HepG2 (cell line): Measurements from ENCODE around the gene GSTM4. TPM values are rescaled to one million over a fixed set of nuclear protein-coding genes. Genes with fewer than 3 reads are reported as not detected.

ENCODE experiments used
- ATAC-seq: fragments of 200-7000 bp; cut with Tn5 transposase; 3 replicates; pipeline ENCODE4 v1.9.1; 2020; ENCODE audit warnings: mild to moderate bottlenecking, moderate library complexity
- BruUV-seq: library from RNA; stranded (reverse); fragments of 400-500 nt; replicated peaks from 2 replicates; lab custom pipeline; 2021; lab: Mats Ljungman, UMichigan
- CTCF ChIA-PET: fragments of 300-600 bp; formaldehyde crosslinking; extraction: SDS; loops from one replicate; lab custom pipeline; 2021; ENCODE audit warnings: low total read pairs, inconsistent platforms, low intra/inter-chr PET ratio; lab: Yijun Ruan, JAX
- POLR2A ChIA-PET: fragments of 350-600 bp; sonication (Branson Sonifier 250); formaldehyde crosslinking; loops from one replicate; lab custom pipeline; 2020; ENCODE audit warnings: antibody characterized with exemption, inconsistent platforms; lab: Yijun Ruan, JAX
- DNase-seq: peaks from one replicate; pipeline ENCODE4 v3.0.0-alpha.2; 2015; ENCODE audit warnings: low spot score
- FAIRE-seq: peaks from 3 replicates; lab custom pipeline; 2011; peaks lifted over from hg19 to GRCh38; lab: Jason Lieb, UNC
- H2AFZ ChIP-seq: one replicate; pipeline ENCODE4 v1.6.1; 2011; ENCODE audit warnings: low read length, inconsistent platforms
- H3K27ac ChIP-seq: fragments of 300-600 bp; 3 replicates; pipeline ENCODE4 v1.8.0; 2011; ENCODE audit warnings: mixed run types, mild to moderate bottlenecking, mixed read lengths, low read length, inconsistent platforms; ENCODE audit not compliant: insufficient read depth; ENCODE audit errors: extremely low read length
- H3K27me3 ChIP-seq, 2 experiments: fragments of 200-600 bp in 1 of 2; 2 replicates in 1 of 2; 3 replicates in 1 of 2; pipeline versions ENCODE4 v1.6.0 to v1.8.0; 2011; ENCODE audit warnings: low read length in 2 of 2, mild to moderate bottlenecking in 2 of 2, moderate library complexity in 2 of 2, inconsistent platforms in 1 of 2; ENCODE audit not compliant: insufficient read depth in 2 of 2, control insufficient read depth in 1 of 2
- H3K36me3 ChIP-seq, 2 experiments: fragments of 200-600 bp in 1 of 2; replicated peaks in 1 of 2; 2 replicates in 1 of 2; 3 replicates in 1 of 2; pipeline versions ENCODE4 v1.5.1 to v1.8.0; 2011; ENCODE audit warnings: low read length in 2 of 2, inconsistent platforms in 1 of 2; ENCODE audit not compliant: insufficient read depth in 2 of 2, control insufficient read depth in 1 of 2
- H3K4me1 ChIP-seq: 2 replicates; pipeline ENCODE4 v1.5.1; 2012; ENCODE audit warnings: low read length, inconsistent platforms; ENCODE audit not compliant: insufficient read depth
- H3K4me2 ChIP-seq: 2 replicates; pipeline ENCODE4 v1.6.0; 2011; ENCODE audit warnings: low read depth, low read length, inconsistent platforms
- H3K4me3 ChIP-seq, 3 experiments: fragments of 200-600 bp in 1 of 3; sonication (generic), shearing (Covaris generic) in 1 of 3; replicated peaks in 1 of 3; 2 replicates each; pipeline ENCODE4 v1.5.1; 2011 to 2016; ENCODE audit warnings: low read length in 3 of 3, inconsistent platforms in 2 of 3, low read depth in 2 of 3, mild to moderate bottlenecking in 2 of 3, control low read depth in 1 of 3, mixed read lengths in 1 of 3; ENCODE audit not compliant: insufficient read depth in 1 of 3
- H3K79me2 ChIP-seq: one replicate; pipeline ENCODE4 v1.6.1; 2011; ENCODE audit warnings: low read length, inconsistent platforms; ENCODE audit not compliant: insufficient read depth
- H3K9ac ChIP-seq: 2 replicates; pipeline ENCODE4 v1.6.0; 2011; ENCODE audit warnings: mild to moderate bottlenecking, low read depth, low read length, inconsistent platforms; ENCODE audit not compliant: insufficient read depth
- H3K9me3 ChIP-seq: 2 replicates; pipeline ENCODE4 v1.5.1; 2012; ENCODE audit warnings: mild to moderate bottlenecking, low read length
- H4K20me1 ChIP-seq: 2 replicates; pipeline ENCODE4 v1.6.0; 2011; ENCODE audit warnings: inconsistent platforms, mild to moderate bottlenecking, low read length, moderate library complexity; ENCODE audit not compliant: insufficient read depth
- CSRNP1 ChIP-seq: sonication (generic); formaldehyde crosslinking; IDR thresholded peaks from 2 replicates; pipeline ENCODE4 v1.8.1; 2023; ENCODE audit warnings: mild to moderate bottlenecking, missing genetic modification reagents
- FOXA1 ChIP-seq, 2 experiments: fragments of 450-650 bp in 1 of 2; sonication (generic) in 1 of 2; formaldehyde crosslinking in 1 of 2; IDR thresholded peaks; 2 replicates each; pipeline versions ENCODE4 v1.4.0 to v1.6.1; 2016 to 2020; ENCODE audit warnings: missing genetic modification reagents in 1 of 2
- HMG20A ChIP-seq: IDR thresholded peaks from 2 replicates; pipeline ENCODE4 v1.6.1; 2016; ENCODE audit warnings: borderline replicate concordance
- YY1 ChIP-seq: IDR thresholded peaks from 2 replicates; pipeline ENCODE4 v1.6.1; 2011; ENCODE audit warnings: low read length, low read depth, moderate library complexity, mild to moderate bottlenecking; ENCODE audit not compliant: insufficient read depth, insufficient replicate concordance
- ZBTB21 ChIP-seq: sonication (generic); formaldehyde crosslinking; IDR thresholded peaks from 2 replicates; pipeline ENCODE4 v1.4.0; 2020; ENCODE audit warnings: missing genetic modification reagents
- ZNF3 ChIP-seq: IDR thresholded peaks from 2 replicates; pipeline ENCODE4 v1.7.0; 2017; ENCODE audit warnings: inconsistent platforms
- ZNF552 ChIP-seq: sonication (generic); formaldehyde crosslinking; IDR thresholded peaks from 2 replicates; pipeline ENCODE4 v1.9.0; 2022; ENCODE audit warnings: missing genetic modification reagents, mild to moderate bottlenecking, borderline replicate concordance
- WGBS: methylation state at CpG from one replicate; pipeline ENCODE4 v1.1.6; 2017; ENCODE audit warnings: low lambda C conversion rate; 5-methylcytosine and 5-hydroxymethylcytosine counted together
- in situ Hi-C: cut with HindIII; loops from 2 replicates; pipeline ENCODE4 v1.10.0; 2017; ENCODE audit warnings: low pct_unique_long_range_greater_than_20kb; ENCODE audit not compliant: extremely low pct_ligation_motif_present
- intact Hi-C: fragments of 100-400 bp; cut with micrococcal nuclease; formaldehyde crosslinking; loops from one replicate; pipeline ENCODE4 v1.10.0; 2022; ENCODE audit not compliant: unreplicated experiment
- polyA plus RNA-seq, 8 experiments: library from polyadenylated mRNA; depleted of rRNA in 3 of 8; stranded (reverse) in 7 of 8; unstranded in 1 of 8; fragments of >200 nt; fragmentation: Illumina TruSeq in 4 of 8; extraction: Trizol in 4 of 8; gene quantifications; 2 replicates each; pipeline versions ENCODE4 v1.2.1 to v1.2.3, GENCODE V29; 2011 to 2016; ENCODE audit warnings: low read depth in 4 of 8, missing spikeins in 1 of 8, mixed read lengths in 1 of 8; ENCODE audit not compliant: insufficient read depth in 1 of 8
- total RNA-seq, 5 experiments: library from RNA; depleted of rRNA; stranded (reverse); fragments of >200 nt; fragmentation: Illumina TruSeq; extraction: Trizol; gene quantifications; 2 replicates each; pipeline ENCODE4 v1.2.3, GENCODE V29; 2016; ENCODE audit warnings: low read depth in 1 of 5

The GSTM4 gene
- total and polyA plus RNA-seq, 2 of the 13 experiments (the other 11 are each of a cell fraction or from before 2014, with no cell fraction given), result 25.3 to 40.8 TPM

GRCh38 chr1:109615879-109616278 lies 40.0 kb upstream of the GSTM4 start:
- peaks cover 15% of the 10 kb centered on the region for H3K79me2 ChIP-seq
- POLR2A ChIA-PET, result interaction anchor here (2.4 kb wide), 1 partner anchor 67 kb away, joined by 24 read pairs; the partner anchor contains the start of gene GNAI3
- no peak overlapping the region for H3K9ac ChIP-seq
- peak overlapping the region in 1 of 3 experiments; percentile 25; a peak in 1 of 6 replicates for H3K4me3 ChIP-seq
- peak overlapping the region; percentile 69 for H3K4me2 ChIP-seq
- H2AFZ ChIP-seq, result peak overlapping the region; percentile 48
- intact Hi-C loops, result loop anchor here (1.0 kb wide), 1 partner anchor 41 kb away; no protein-coding TSS in a partner anchor
- H3K27me3 ChIP-seq, result no peaks in the 10 kb centered on the region; a peak in 1 of 5 replicates
- H3K4me1 ChIP-seq, result peaks cover 65% of the 10 kb centered on the region
- no TSS peak for BruUV-seq
- DNase-seq, result no peak
- ATAC-seq, result no peak
- H3K9me3 ChIP-seq, result no peaks in the 10 kb centered on the region
- no peaks in the 10 kb centered on the region for H3K36me3 ChIP-seq
- peaks cover under 1% of the 10 kb centered on the region; the same call in 1 of the 2 replicates for H4K20me1 ChIP-seq
- CTCF ChIA-PET, result no interaction called here
- no peak overlapping the region for H3K27ac ChIP-seq
- in situ Hi-C loops, result no loop called here
- 11% methylated on average over 3 of the region's 3 CpGs for WGBS
- FAIRE-seq, result peak; percentile 42
- no peak for TF ChIP-seq ZNF552 (CRISPR knock-in tag)
- no peak for TF ChIP-seq ZNF3 (CRISPR knock-in tag)
- no peak for TF ChIP-seq FOXA1 (IDR thresholded peaks at IDR 0.05)
- no peak for TF ChIP-seq FOXA1 (CRISPR knock-in tag; IDR thresholded peaks at IDR 0.05)
- peak; percentile 81 for TF ChIP-seq ZBTB21
- no peak for TF ChIP-seq CSRNP1 (CRISPR knock-in tag)
- no peak for TF ChIP-seq HMG20A
- no peak for TF ChIP-seq YY1
